Heart left ventricle (tissue), 16 donors: ENCODE results near the gene CLCN4. TPM values are rescaled to one million over a fixed set of nuclear protein-coding genes. Genes with fewer than 3 reads are reported as not detected.

Experiments used
- ATAC-seq, 4 donors: fragments of 200-7000 bp; cut with Tn5 transposase; one replicate each; pipeline ENCODE4 v1.9.1; 2020 to 2022; ENCODE audit warnings: moderate library complexity in 4 of 4, mild to moderate bottlenecking in 3 of 4, moderate number of reproducible peaks in 1 of 4
- DNase-seq, 5 donors: peaks; one replicate each; pipeline ENCODE4 v3.0.0-alpha.2; 2020
- H3K27ac ChIP-seq, 12 donors: fragments of 200-600 bp; sonication (generic) in 4 of 12; one replicate each; pipeline versions ENCODE4 v1.5.0 to v1.8.0; 2016 to 2022; ENCODE audit warnings: mild to moderate bottlenecking in 2 of 12
- H3K27me3 ChIP-seq, 9 donors: fragments of 200-600 bp; sonication (generic) in 2 of 9; one replicate each; pipeline versions ENCODE4 v1.5.1 to v1.8.0; 2016 to 2022; ENCODE audit warnings: mild to moderate bottlenecking in 3 of 9
- H3K36me3 ChIP-seq, 9 donors: fragments of 200-600 bp; sonication (generic) in 2 of 9; one replicate each; pipeline versions ENCODE4 v1.5.0 to v1.8.0; 2018 to 2022; ENCODE audit warnings: mild to moderate bottlenecking in 2 of 9
- H3K4me1 ChIP-seq, 12 donors: fragments of 200-600 bp; sonication (generic) in 4 of 12; one replicate each; pipeline versions ENCODE4 v1.5.0 to v1.8.0; 2016 to 2022; ENCODE audit warnings: mild to moderate bottlenecking in 3 of 12
- H3K4me3 ChIP-seq, 12 donors: fragments of 200-600 bp; sonication (generic) in 4 of 12; one replicate each; pipeline versions ENCODE4 v1.5.0 to v1.8.0; 2017 to 2022; ENCODE audit warnings: mild to moderate bottlenecking in 9 of 12, moderate library complexity in 4 of 12
- H3K9me3 ChIP-seq, 12 donors: fragments of 200-600 bp; sonication (generic) in 4 of 12; one replicate each; pipeline versions ENCODE4 v1.5.0 to v1.8.0; 2016 to 2022; ENCODE audit warnings: mild to moderate bottlenecking in 1 of 12
- POLR2A ChIP-seq, 2 donors: fragments of 450-650 bp; IDR thresholded peaks; one replicate each; pipeline ENCODE4 v1.6.1; 2017; ENCODE audit warnings: antibody characterized with exemption in 2 of 2, mild to moderate bottlenecking in 2 of 2, moderate library complexity in 2 of 2
- WGBS, 4 donors: extraction: QIAGEN DNeasy Blood & Tissue Kit in 2 of 4; methylation state at CpG; one replicate each; pipeline versions ENCODE4 v1.1.5 to v1.1.7; 2013 to 2018; 5-methylcytosine and 5-hydroxymethylcytosine counted together
- intact Hi-C, 10 donors: fragments of 100-400 bp; cut with DNase I; formaldehyde crosslinking; loops; one replicate each; pipeline versions ENCODE4 v1.11.1 to v1.14.2; 2022
- polyA plus RNA-seq, 2 donors: library from polyadenylated mRNA; stranded (reverse); fragments of 200-250 nt; gene quantifications; one replicate each; pipeline ENCODE4 v1.2.3, GENCODE V29; 2013
- total RNA-seq, 9 donors: library from RNA; depleted of rRNA in 2 of 9; stranded (reverse); fragments of >200 nt in 2 of 9; fragmentation: NEBNext Ultra II Directional in 3 of 9; extraction: Animal tissue kit (Norgen Biotek cat#: 25700) in 3 of 9; gene quantifications; one replicate each; pipeline versions ENCODE4 v1.1.0 to v1.2.4, GENCODE V29; 2016 to 2023
- TF ChIP-seq, protein P1 (sequence below), 12 donors: fragments of 200-600 bp; sonication (generic) in 4 of 12; IDR thresholded peaks; one replicate each; pipeline versions ENCODE4 v1.5.0 to v1.8.0; 2018 to 2022; ENCODE audit warnings: antibody characterized with exemption in 12 of 12, mild to moderate bottlenecking in 5 of 12
- donor health status: ischemic (EF 13 %, LVEDD 7.1; RV severe dilation, severe dysfunction).
- donor health status: healthy with polysubstance abuse.
- donor health status: DM: no; HTN: yes; CAD: no.
- donor health status: DM: no; HTN: no; CAD: no.
- donor health status: ischemic (EF 25% LVEDD 6.9; RV normal size, moderate dysfunction).
- donor health status: ischemic (EF 25% LVEDD 5.7; RV mildly dilated, moderate dysfunction).
- donor health status: healthy.
- donor health status: DM: yes; HTN: yes; CAD: no.
- donor health status: ischemic (EF 35%, LVEDD 5.7; RV mildly dilated, moderate dysfunction).
- donor health status: nonischemic (EF 11% LVEDD 7.7; RV severe dilation, severe dysfunction).
- donor health status: DM: yes; HTN: yes; CAD: no.
- donor health status: PGD.
- donor health status: ischemic (EF 29% LVEDD 5.4; RV normal size, mild dysfunction).
- donor health status: nonischemic (EF 23%, LVEDD 6.1; RV moderate dilation, normal function).

The CLCN4 gene
- total and polyA plus RNA-seq, 11 donors, result 6.4 to 39.0 (median 29.2) TPM

DNA sequence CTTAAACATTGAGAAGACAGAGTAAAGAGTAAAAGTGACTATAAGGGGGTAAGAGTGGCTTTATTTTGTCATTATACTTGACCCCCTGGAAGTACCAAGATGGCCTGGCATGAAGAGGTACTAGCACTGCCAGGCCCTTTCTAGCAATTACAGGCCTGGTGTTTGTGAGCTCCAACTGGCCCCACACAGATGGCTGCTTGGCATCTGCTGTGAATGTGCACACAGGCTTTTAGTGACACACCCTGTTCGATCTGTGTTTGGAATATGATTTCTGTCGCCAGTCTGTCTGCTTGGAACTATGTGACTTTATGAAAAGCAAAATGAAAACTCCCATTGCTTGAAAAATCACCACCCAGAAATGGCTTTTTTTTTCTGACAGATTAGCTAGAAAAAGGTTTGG, 123.3 kb downstream of the CLCN4 start:
- no peak overlapping the region for H3K27ac ChIP-seq
- H3K27me3 ChIP-seq, result peaks cover 0 to 4% (median 0%) of the 10 kb centered on the region in 9 donors
- no peak for ATAC-seq
- H3K9me3 ChIP-seq, result no peaks in the 10 kb centered on the region
- no peak overlapping the region for H3K4me3 ChIP-seq
- intact Hi-C loops, result no loop called here
- H3K4me1 ChIP-seq, result no peaks in the 10 kb centered on the region
- H3K36me3 ChIP-seq, result no peaks in the 10 kb centered on the region
- TF ChIP-seq, protein P1, sequence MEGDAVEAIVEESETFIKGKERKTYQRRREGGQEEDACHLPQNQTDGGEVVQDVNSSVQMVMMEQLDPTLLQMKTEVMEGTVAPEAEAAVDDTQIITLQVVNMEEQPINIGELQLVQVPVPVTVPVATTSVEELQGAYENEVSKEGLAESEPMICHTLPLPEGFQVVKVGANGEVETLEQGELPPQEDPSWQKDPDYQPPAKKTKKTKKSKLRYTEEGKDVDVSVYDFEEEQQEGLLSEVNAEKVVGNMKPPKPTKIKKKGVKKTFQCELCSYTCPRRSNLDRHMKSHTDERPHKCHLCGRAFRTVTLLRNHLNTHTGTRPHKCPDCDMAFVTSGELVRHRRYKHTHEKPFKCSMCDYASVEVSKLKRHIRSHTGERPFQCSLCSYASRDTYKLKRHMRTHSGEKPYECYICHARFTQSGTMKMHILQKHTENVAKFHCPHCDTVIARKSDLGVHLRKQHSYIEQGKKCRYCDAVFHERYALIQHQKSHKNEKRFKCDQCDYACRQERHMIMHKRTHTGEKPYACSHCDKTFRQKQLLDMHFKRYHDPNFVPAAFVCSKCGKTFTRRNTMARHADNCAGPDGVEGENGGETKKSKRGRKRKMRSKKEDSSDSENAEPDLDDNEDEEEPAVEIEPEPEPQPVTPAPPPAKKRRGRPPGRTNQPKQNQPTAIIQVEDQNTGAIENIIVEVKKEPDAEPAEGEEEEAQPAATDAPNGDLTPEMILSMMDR (IDR thresholded peaks at IDR 0.05), result no peak
- TF ChIP-seq POLR2A (IDR thresholded peaks at IDR 0.05), result no peak
- no peak for DNase-seq
- WGBS, 4 donors, result 64 to 87% (median 84%) methylated on average over 2 of the region's 2 CpGs

DNA sequence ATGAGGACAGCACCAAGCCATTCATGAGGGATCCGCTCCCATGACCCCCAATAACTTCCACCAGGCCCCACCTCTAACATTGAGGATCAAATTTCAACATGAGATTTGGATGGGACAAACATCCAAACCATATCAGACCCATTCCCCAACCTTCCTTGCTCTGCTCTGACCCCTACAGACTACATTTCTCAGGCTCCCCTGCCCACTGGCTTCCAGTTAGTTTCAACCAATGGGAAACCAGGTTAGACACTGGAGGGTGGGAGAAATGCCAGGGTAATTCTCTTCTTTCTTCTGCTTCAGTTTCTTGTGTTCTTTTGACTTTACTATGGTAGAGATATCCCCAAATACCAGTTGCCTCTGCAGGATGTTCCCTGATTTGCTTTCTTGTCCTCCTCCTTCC, 125.7 kb downstream of the CLCN4 start:
- no peak for TF ChIP-seq POLR2A (IDR thresholded peaks at IDR 0.05)
- TF ChIP-seq, protein P1 (IDR thresholded peaks at IDR 0.05), result no peak
- H3K4me3 ChIP-seq, result no peak overlapping the region
- no peaks in the 10 kb centered on the region for H3K9me3 ChIP-seq
- intact Hi-C loops, result no loop called here
- no peaks in the 10 kb centered on the region for H3K36me3 ChIP-seq
- no peaks in the 10 kb centered on the region for H3K4me1 ChIP-seq
- ATAC-seq (no peak), DNase-seq (no peak)
- H3K27me3 ChIP-seq, result no peaks in the 10 kb centered on the region
- WGBS, 4 donors, result 53 to 94% (median 81%) methylated on average over 1 of the region's 1 CpG
- no peak overlapping the region for H3K27ac ChIP-seq

DNA sequence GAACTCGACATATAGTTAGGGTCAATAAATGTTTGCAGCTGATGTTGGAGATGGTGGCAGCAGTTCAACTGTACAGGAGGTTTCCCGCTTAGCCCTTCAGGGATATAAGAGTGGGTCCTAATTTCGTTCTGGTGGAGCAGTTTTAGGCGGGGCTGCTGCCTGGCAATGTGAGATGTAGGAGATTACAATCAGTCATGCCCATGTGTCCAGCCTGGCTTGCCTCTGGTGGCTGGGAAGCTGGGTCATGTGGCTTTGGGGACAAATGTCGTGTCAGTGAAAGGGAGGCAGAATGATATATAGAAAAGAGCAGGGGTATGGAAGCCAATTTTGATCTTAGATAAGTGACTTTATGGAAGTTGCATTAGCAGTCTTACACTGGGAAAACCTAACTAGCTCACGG, 129.4 kb downstream of the CLCN4 start:
- Histone ChIP-seq H3K9me3 (peaks cover 0 to 1% (median 0%) of the 10 kb centered on the region in 12 donors), H3K4me1 (no peaks in the 10 kb centered on the region), H3K27me3 (no peaks in the 10 kb centered on the region), H3K4me3 (no peak overlapping the region), H3K27ac (no peak overlapping the region), H3K36me3 (no peaks in the 10 kb centered on the region)
- 66 to 92% (median 84%) methylated on average over 6 of the region's 6 CpGs for WGBS, 4 donors
- DNase-seq (no peak), ATAC-seq (no peak)
- no peak for TF ChIP-seq POLR2A (IDR thresholded peaks at IDR 0.05)
- TF ChIP-seq, protein P1 (IDR thresholded peaks at IDR 0.05), result no peak
- intact Hi-C loops, result no loop called here

Other genes with a start within 250 kb of the CLCN4 start
- gene CLDN34, start 189.6 kb upstream of the CLCN4 start, total RNA-seq, result not detected
- gene CLDN34, start 189.6 kb upstream of the CLCN4 start, polyA plus RNA-seq, result not detected